ENCODE measurements around the gene TRMT6.
A peak's percentile ranks its signal among the peaks of the same experiment; 100 is the strongest.

The TRMT6 gene

DNA sequence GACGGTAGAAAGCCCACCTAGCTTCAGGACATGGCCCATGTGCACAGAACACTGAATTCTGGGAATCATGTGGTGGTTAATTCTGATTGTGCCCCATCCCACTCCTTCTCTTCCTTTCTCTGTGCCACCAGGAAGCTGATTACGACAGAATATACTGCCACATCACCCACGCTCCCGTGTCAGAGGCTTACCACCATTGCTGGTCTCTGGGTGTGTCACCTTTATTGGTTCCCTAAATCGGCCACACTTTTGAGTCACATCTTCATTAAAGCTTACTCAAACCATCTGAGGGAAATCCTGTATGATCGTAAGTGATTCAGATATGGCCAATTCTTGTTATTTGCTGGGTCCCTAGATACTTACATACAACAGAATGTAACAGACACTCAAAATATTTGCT lies 3.1 kb downstream of the TRMT6 start:
- no peak for DNase-seq

DNA sequence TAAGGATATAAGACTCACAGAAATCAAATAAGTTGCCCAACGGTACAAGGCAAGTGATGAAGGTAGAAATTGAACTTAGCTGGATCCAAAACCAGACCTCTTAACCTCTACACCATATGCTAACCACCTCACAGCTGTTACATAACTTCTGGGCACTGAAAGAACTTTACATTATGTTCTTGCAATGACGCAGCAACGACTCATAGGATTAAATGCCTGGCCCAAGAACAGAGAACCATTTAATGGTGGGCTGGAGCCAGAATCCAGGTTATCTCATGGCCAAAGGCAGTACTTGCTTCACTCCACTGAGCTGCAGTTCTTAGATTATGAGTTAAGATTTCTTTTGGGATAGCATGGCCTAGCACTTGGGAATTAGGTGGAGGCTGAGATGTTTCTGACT lies 4.4 kb downstream of the TRMT6 start:
- no peak for DNase-seq

- no peak for DNase-seq
Measured at GRCh38 chr20:5938456-5939029, 11.8 kb downstream of the TRMT6 start.

DNA sequence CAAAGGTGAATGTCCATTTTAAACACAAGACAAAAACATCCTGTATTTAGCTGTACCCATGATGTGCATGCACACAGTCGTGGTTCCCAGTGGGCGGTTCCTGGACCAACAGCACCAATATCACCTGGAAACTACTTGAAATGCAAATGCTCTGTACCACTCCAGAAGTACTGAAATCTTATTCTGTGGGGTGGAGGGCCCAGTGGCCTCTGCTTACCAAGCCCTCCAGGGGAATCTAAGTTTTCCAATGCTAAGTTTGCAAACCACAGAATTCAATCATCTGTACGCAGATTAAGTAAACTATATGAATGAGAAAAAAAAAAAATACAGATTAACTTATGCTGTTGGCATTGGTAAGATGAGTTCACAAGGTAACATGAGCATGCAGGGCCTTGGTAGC lies 14.1 kb downstream of the TRMT6 start:
- no peak for DNase-seq

DNA sequence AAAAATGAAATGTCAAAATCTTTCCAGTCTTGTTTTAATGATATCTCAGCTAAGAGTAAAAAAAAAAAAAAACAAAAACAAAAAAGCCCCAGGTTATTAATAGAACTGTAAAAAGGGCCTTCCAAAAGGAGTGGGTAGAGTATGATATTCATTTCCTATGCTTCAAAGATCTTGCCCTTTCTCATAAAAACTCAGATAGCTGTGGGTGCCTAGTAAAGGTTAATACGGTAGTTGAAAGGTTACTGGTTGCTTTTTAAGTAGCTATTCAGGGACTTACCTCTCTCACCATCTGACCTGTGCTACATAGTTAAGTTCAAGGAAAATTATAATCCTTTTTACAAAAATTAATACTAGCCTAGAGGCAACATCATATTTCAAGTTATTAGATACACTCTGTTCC lies 14.9 kb downstream of the TRMT6 start:
- no peak for DNase-seq

DNA sequence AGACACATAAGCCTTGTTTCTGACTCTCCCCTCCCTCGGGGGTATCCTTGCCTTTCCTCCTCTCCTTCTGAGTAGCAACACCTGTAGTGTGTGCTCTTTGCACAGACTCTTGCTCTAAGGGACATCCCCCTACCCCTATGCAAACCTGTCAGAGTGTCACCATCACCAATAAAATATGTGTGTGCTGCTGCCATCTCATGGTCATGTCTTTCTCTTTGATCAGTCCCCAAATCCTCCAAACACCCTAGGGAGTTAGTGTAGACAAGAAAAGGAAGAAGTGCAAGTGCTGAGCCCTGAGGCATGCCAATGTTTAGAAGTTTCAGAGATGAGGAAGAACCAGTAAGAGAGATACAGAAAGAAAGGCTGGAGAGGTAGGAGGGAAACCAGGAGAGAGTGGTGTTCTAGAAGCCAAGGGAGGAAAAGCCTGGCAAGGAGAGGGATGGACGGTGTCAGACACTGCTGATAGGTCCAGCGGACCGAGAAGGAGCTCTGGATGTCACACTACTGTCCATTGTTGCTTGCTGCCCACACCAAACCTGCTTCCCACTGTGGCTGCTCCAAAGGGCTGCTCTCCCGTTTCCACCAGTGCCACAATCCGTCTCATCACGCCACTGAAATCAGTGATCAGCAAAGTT lies 16.4 kb downstream of the TRMT6 start:
- DNase-seq: no peak

DNA sequence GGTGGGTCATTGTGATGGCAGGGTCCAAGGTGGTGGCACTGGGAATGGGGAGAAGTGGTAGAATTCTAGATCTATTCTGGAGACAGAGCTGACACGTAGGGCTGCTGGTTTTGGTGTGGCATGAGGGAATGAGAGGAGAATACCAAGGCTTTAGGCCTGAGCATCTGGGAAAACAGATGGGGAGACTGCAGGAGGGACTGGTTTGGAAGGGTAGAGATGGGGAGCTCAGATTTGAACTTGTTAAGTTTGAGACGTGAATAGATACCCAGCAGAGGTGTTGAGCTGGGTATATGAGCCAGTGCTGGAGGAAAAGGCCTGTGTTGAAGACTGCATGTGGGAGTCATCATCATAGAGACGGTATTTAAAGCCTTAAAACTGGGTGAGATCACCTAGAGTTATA lies 17.5 kb downstream of the TRMT6 start:
- DNase-seq: no peak

DNA sequence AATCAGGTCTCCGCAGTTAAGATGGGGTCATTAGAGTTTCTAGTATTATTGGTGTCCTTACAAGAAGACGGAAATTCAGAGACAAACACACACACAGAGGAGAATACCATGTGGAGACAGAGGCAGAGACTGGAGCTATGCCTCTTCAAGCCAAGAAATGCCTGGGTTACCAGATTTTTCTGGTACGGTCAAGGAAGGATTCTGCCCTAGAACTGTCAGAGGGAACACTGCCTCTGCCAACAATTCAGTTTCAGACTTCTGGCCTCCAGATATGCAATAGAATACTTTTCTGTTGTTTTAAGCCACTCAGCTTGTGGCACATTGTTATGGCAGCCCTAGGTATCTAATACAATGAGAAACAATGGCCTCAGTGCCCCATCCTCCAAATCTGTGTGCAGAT lies 18.9 kb downstream of the TRMT6 start:
- DNase-seq: no peak

DNA sequence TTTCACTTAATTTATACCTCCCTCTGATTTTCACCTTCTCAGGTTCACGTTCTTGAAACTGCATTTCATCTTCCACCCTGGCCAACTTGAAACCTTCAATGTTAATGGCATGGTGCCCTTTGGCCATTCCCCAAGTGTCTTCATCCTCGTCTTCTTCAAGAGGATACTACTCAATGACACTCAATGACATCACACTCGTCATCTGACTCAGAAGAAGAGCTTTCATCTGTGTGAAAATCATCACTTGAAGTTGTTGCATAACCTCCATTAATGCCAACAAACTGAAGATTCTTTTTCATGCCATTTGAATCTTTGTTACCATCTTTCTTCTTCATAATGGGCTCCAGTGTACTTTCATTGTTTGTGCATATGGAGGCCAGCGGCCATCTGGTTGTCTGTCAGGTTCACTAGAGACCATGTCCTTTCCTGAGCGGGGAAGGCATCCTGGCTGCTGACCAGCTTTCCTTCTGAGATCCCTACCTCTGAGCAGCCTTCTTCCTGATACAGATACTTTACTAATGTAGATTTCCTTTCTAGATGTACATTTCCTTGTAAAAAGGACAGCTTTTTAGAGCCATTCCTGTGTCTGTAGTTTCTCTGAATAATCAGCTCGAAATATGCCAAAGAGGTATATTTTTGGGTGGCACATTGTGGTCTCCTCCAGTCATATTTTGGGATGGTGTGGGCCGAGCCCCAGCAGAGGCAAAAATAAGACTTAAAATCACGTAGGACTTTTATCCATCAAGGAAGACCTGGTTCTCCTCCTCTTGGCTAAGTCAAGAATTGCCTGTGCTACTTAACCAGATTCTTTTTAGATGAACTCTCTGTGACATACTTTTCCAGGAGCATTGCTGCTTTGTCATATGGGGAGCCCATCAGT lies 21.3 kb downstream of the TRMT6 start:
- no peak for DNase-seq

DNA sequence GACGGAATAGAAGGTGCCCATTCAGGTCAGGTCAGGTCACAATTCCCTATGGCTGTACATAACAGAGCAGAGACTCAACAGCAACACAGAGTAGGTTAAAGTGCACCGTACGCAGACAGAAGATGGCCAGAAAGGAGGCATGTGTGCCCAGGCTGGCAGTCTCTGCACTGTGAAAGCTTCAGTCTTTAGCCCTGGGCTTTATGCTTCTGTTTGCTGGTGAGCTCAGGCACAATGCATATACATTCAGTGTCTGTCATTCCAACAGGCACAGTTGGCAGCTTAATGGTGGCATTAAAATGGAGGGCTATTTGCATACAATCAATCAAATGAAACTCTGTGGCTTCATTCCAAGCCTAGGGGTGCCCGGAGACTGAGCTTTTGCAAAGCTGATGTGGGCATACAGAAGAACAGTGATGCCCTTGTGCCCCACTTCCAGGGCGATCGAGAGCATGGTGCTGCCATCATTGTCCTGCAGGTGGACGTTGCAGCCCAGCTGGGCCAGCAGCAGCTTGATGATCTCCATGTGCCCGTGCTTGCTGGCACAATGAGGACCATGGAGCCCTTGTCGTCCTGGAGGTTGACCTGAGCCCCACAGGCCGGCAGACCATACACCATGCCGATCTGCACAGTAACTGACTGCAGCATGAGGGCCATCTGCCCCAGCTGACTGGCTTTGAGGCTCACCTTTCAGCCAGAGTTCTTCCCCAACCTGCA lies 22.4 kb downstream of the TRMT6 start:
- no peak for DNase-seq

DNA sequence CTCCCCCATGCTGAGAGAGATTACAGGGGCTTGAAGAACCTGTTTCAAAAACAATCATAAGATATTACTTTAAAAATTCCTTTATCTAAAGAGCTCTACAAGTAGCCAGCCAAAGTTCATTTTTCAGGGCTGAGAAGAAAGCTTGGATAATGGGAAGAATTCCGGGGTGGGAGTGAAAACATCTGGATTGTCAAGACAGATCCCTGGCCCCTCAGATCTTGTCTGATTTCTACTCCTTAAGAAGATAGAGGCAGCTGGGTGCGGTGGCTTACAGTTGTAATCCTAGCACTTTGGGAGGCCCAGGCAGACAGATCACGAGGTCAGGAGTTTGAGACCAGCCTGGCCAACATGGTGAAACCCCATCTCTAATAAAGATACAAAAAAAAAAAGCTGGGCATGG lies 24.8 kb downstream of the TRMT6 start:
- DNase-seq: no peak

DNA sequence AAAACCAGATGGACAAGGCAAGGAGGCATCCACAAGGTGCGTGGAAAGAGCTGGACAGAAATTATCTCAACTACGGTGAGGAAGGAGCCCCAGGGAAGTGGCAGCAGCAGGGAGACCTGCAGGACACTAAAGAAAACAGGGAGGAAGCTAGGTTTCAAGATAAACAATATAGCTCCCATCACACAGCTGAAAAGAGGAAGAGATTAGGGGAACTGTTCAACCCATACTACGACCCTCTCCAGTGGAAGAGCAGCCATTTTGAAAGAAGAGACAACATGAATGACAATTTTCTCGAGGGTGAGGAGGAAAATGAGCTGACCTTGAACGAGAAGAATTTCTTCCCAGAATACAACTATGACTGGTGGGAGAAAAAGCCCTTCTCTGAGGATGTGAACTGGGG lies 26.8 kb downstream of the TRMT6 start:
- no peak for DNase-seq

- peak; percentile 99 for DNase-seq
Measured at GRCh38 chr20:5920581-5920980, 29.8 kb downstream of the TRMT6 start.

- no peak for DNase-seq
Measured at GRCh38 chr20:5919626-5920544, 30.4 kb downstream of the TRMT6 start.

DNA sequence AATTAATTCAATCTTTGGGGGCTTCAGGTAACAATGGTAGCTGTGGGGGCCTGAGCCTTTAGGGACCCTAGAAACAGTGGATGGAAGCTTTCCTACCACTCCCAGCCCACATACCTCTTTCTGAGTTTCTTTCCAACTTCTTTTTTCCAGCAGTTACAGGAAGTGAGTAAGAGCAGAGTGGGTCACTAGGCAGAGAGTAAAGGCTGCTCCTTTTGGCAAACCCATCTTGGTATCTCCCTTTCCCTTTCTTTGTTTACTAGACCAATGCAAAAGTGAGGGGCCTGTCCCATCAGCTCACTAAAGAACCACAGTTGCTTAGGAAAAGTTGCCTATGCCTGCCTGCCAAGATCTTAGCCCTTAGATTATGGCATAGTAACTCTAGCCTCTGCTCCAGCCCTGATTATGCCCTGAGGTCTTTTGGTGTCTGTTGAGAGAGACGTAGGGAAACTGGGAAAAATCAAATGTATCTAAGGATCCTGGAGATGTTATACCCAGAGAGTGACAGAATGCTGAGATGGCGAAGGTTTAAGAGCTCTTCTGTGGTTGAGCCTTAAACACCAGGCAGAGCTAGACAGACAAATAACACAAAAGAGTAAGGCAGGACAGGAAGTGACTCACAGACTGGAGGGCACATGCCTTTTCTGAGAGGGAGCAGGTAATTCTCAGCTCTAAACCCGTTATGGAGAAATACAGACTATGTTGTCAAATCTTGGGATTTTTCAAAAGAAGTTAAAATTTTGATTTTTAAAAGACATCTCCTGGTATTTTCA lies 31.3 kb downstream of the TRMT6 start:
- no peak for DNase-seq

GRCh38 chr20:5914859-5915258 lies 35.5 kb downstream of the TRMT6 start:
- no peak for DNase-seq

- DNase-seq: no peak
Measured at GRCh38 chr20:5913166-5913565, 37.2 kb downstream of the TRMT6 start.

DNA sequence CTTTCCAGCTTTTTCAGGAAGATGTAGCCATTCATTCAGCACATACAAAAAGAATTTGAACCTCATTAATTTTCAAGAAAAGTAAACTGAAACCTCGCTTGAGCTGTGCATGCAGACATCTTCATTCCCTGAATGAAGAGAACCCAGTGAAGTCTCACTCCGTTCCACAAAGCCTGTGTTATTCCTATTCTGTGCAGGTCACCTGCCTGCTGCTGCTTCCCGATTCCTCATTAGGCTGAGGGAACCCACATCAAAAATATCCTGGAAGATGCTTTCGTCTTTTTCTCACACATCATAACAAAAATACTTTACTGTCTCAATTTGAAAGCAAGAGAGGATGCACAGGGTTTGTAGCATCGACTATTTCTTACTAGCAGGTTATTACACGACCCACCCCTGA lies 40.1 kb downstream of the TRMT6 start:
- DNase-seq: no peak

DNA sequence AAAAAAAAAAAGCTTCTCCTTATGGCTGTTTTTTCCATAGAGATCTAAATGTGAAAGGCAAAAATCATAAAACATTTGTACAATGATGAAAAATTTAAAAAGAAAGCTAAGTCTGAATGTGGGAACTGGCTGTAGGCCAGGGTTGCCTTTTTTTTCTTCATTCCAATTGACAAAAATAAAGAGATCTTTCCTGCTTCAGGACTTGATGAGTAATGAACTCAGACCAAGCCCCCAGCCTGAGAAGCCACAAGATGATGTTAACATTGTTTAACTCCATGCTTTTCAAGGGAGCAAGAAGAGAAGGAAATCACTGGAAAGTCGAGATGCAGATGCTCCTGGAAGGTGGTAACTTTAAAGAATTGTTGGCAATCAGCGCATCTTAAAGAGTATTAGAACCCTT lies 41.4 kb downstream of the TRMT6 start:
- no peak for DNase-seq

GRCh38 chr20:5900908-5901307 lies 49.4 kb downstream of the TRMT6 start:
- DNase-seq: no peak

DNA sequence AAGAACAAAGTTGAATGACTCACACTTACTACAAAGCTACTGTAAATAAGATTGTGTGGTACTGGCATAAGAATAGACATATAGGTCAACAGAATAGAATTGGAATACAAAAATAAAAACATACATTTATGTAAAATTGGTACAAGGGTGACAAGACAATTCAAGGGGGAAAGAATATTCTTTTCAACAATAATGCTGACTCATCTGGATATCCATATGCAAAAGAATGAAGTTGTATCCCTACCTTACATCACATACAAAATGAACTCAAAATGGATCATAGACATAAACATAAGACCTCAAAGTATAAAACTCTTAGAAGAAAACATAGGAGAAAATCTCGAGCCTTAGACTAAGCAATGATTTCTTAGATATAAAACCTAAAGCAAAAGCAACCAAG lies 50.9 kb downstream of the TRMT6 start:
- no peak for DNase-seq

- DNase-seq: no peak
Measured at GRCh38 chr20:5895626-5896025, 54.7 kb downstream of the TRMT6 start.

Data from NCI-H524 treated with DMSO at 0.1 percent for 48 hours (cell line).